Adipocyte (in vitro differentiated cells): ENCODE results near the gene DHX58.

Source experiments
- DNase-seq: peaks from one replicate; pipeline ENCODE4 v3.0.0-alpha.2; 2015; ENCODE audit warnings: low read depth
- H3K27me3 ChIP-seq: replicated peaks from 2 replicates; pipeline ENCODE4 v1.7.0; 2013; ENCODE audit warnings: mild to moderate bottlenecking, low read length, moderate library complexity; ENCODE audit not compliant: control insufficient read depth, insufficient read depth
- H3K36me3 ChIP-seq: 2 replicates; pipeline ENCODE4 v1.7.0; 2013; ENCODE audit warnings: low read length, mild to moderate bottlenecking, moderate library complexity; ENCODE audit not compliant: control insufficient read depth, insufficient read depth, severe bottlenecking
- H3K4me1 ChIP-seq: 2 replicates; pipeline ENCODE4 v1.7.0; 2013; ENCODE audit warnings: mild to moderate bottlenecking, low read length, moderate library complexity; ENCODE audit not compliant: control insufficient read depth, insufficient read depth
- H3K4me3 ChIP-seq: 2 replicates; pipeline ENCODE4 v1.7.0; 2013; ENCODE audit warnings: mild to moderate bottlenecking, low read length, moderate library complexity
- H3K9ac ChIP-seq: 2 replicates; pipeline ENCODE4 v1.7.0; 2013; ENCODE audit warnings: mild to moderate bottlenecking, low read length, moderate library complexity
- H3K9me3 ChIP-seq: 2 replicates; pipeline ENCODE4 v1.7.0; 2013; ENCODE audit warnings: mild to moderate bottlenecking, low read length, moderate library complexity; ENCODE audit not compliant: control insufficient read depth

Gene DHX58

DNA sequence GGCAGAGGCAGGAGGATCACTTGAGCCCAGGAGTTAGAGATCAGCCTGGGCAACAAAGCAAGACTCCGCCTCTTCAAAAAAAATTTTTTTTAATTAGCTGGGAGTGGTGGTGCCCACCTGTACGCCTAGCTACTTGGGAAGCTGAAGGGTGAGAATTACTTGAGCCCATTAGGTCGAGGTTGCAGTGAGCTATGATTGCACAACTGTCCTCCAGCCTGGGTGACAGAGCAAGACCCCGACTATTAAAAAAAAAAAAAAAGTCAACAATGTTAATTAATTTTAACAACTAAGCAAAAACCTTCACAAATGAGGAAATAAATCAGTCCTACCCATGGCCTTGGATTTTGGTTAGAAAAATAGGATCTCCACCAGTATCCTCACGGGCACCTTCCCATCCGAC is 5.4 kb downstream of the DHX58 start:
- H3K36me3 ChIP-seq = no peaks in the 10 kb centered on the region
- H3K4me3 ChIP-seq = no peak overlapping the region
- H3K9me3 ChIP-seq = no peaks in the 10 kb centered on the region
- H3K9ac ChIP-seq = no peak overlapping the region
- H3K4me1 ChIP-seq = peaks cover 8% of the 10 kb centered on the region
- no peak for DNase-seq
- no peaks in the 10 kb centered on the region for H3K27me3 ChIP-seq

DNA sequence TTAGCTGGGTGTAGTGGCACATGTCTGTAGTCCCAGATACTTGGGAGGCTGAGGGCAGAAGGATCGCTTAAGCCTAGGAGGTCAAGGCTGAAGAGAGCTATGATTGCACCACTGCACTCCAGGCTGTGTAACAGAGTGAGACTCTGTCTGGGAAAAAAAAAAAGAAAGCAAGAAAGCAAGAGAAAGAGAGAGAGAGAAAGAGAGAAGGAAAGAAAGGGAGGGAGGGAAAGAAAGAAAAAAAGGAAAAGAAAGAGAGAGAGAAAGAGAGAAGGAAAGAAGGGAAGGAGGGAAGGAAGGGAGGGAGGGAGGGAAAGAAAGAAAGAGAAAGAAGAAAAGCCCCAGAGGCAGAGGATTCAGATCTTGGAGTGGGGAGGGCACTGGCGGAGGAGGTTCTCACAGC is 6.5 kb downstream of the DHX58 start:
- DNase-seq = no peak
- H3K36me3 ChIP-seq = no peaks in the 10 kb centered on the region
- peaks cover 3% of the 10 kb centered on the region for H3K4me1 ChIP-seq
- no peaks in the 10 kb centered on the region for H3K9me3 ChIP-seq
- no peaks in the 10 kb centered on the region for H3K27me3 ChIP-seq
- H3K9ac ChIP-seq = no peak overlapping the region
- no peak overlapping the region for H3K4me3 ChIP-seq

DNA sequence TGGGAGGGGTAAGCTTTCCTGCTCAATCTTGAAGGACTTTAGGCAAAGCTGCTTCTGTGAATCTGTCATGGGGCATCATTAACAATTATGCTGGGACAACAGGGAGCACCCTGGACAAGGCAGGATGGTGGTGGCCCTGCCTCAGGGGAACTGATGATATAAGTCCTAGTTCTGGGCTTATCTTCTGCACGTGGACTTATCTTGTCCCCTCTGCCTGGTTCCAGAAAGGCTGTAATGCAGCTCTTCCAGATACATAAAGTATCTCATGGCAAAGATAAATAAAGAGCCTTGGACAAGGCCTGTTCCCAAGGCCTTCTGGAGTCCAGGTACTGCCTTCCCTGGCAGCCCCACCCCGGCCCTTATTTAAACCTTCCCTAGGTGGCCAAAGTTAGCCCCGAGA is 8.2 kb downstream of the DHX58 start:
- Histone ChIP-seq H3K27me3 (no peaks in the 10 kb centered on the region), H3K9me3 (no peaks in the 10 kb centered on the region), H3K4me3 (no peak overlapping the region), H3K36me3 (no peaks in the 10 kb centered on the region), H3K9ac (no peak overlapping the region), H3K4me1 (peaks cover 3% of the 10 kb centered on the region)
- no peak for DNase-seq

DNA sequence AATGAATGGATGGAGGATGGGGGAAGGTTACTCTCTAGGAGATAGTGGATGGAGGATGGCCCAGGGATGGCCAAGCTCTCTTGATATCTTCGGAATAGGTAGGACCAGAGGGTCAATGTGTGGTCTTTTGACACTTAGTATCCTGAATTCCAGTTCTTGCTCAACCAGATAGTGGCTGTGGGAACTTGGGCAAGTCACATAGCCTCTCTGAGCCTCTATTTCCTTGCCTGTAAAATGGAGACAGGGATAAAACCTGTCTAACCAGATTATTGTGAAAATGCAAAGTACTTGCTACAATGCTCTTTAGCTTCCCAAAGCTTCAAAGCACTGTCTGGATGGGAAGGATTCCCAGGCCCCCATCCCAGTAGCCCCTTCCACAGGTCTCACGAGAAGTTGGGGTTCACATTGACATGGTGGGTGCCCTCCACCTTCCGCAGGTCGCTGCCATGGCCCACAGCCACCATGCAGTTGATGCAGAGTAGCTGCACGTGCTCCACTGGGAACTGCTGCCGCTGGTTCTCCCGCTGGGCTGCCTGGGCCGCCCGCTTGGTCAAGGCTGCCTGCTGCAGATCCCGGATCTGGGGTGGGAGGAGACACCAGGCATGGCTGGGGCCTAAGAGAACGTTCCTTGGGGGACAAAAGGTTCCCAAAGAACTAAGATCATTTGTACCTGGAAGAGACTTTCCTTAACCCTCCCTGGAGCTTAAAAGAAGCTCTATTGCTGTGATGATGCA is 9.1 kb downstream of the DHX58 start:
- Histone ChIP-seq H3K9me3 (no peaks in the 10 kb centered on the region), H3K4me3 (no peak overlapping the region), H3K36me3 (no peaks in the 10 kb centered on the region), H3K4me1 (peaks cover 3% of the 10 kb centered on the region), H3K27me3 (no peaks in the 10 kb centered on the region), H3K9ac (no peak overlapping the region)
- no peak for DNase-seq

DNA sequence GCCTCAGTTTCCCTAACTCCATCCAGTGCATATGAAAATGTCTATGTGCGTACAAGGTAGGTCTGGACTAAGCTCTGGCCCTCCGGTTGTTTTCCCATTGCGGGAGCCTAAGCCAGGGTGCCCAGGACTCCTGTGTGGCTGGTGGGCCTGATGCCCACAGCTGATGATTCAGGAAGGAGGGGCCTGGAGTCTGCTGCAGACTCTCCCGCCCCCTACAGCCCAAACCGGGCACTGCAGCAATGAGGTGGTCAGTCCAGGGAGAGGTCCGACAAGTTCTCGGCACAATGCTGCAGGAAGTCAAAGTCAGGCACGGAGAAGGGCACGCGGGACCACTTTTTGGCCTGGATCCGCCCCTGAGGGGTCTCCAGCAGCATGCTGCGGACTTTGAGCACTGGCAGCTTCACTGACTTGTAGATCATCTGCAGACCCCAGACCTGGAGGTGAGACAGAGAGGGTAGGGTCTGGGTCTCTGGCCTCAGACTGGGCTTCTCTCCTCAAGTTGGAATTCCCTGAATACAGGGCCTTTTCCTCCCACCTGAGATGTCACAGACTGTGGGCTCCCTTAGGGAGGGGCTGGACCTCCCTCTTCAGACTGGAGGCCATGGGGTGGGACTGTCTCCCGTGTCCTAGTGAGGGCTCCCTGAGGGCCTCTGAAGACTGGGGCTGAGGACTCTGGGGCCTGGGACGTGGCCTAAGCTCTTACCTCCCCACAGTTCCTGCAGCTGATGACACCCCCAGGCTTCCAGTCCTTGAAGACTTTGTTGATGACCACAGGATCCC is 10.8 kb downstream of the DHX58 start:
- Histone ChIP-seq H3K27me3 (peaks cover 15% of the 10 kb centered on the region), H3K4me3 (no peak overlapping the region), H3K4me1 (peaks cover 3% of the 10 kb centered on the region), H3K9me3 (no peaks in the 10 kb centered on the region), H3K36me3 (no peaks in the 10 kb centered on the region), H3K9ac (no peak overlapping the region)
- DNase-seq = peak; percentile 81

DNA sequence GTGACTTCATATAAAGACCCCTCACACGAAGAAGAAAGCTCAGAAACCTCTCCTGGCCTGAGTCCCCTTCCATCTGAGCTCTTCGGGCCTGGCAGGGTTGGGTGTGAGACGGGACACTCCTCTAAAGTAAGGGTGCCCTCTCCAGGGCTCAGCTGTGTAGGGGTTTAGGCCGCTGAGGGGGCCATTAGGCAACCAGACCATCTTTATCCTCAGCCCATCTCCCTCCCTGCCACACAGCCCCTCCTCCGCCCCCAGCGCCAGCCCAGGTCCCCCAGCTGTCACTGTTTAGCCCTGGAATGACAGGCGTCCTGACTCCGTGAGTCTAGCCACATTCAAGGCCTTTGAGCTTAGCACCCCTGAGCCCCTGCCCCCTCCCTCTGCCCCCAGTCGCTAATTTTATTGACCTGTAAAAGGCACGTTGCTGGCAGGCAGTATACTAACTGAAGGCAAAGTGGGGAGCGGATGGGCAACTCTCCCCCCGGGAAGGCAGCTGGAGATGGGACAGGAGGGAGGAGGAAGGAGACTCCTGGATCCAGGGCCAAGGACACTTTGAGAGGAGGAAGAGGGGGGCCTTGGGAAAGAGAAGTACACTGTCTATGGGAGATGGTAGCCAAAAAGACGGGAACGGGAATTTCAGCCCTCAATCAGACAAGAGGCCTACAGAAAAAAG is 13.6 kb downstream of the DHX58 start:
- H3K9me3 ChIP-seq = no peaks in the 10 kb centered on the region

DNA sequence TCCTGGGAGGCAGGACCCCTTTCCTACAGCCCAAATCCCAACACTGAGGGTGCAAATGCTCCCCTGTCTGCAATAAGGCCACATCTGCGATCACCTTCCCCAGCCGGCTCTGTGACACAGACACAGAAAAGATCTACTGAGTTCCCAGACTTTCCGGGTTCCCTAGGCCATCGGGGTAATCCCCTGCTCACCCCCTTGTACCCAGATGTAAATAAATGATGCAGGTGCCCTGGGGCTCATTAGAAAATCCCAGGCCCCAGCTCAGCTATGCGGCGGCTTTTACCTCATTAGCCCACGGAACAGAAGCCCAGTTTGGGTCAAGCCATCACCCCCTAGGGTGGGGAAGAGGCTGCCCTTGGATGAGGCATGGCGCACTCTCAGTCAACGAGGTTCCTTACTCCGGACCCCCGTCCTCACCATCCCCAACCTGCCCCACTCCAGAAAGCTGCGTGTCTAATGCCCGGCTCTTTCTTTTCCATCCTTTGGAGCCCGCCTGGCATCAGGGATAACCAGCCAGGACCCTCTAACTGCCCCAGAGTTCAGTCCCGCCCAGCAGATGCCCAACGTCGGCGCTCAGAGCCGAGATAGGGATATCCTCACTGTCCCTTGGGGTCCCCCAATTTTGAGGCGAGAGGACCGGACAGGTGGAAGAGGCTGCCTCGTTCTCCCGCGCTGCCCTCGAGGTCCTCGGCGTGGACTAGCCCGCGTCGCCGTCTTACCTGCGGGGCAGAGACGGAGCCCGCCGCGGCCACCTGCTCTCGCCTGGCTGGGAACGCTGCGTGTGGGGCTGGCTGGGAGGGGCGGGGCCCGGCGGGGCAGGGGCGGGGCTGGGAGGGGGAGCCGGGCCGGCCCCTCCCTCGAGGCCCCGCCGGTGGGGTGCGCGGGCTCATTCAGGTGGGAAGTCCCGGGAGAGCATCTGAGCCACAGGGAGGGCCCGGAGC is 14.6 kb downstream of the DHX58 start, which contains the start of gene ZNF385C:
Gene ZNF385C, minus strand, starts transcription at position 783 of the 941 bp plus-strand sequence. CDS start 35,417 bp downstream, outside the sequence.
- Histone ChIP-seq H3K9ac (no peak within 1 kb of the TSS), H3K27me3 (peaks cover 46% of the 10 kb centered on the region), H3K4me3 (no peak within 1 kb of the TSS), H3K4me1 (peaks cover 3% of the 10 kb centered on the region), H3K36me3 (no peaks in the 10 kb centered on the region), H3K9me3 (no peaks in the 10 kb centered on the region)
- peak; percentile 12 for DNase-seq

More for the DNA sequence above, 13.6 kb downstream of the DHX58 start:
- H3K4me1 ChIP-seq = peaks cover 3% of the 10 kb centered on the region
- no peak overlapping the region for H3K9ac ChIP-seq
- DNase-seq = no peak
- peaks cover 43% of the 10 kb centered on the region for H3K27me3 ChIP-seq
- H3K36me3 ChIP-seq = no peaks in the 10 kb centered on the region
- H3K4me3 ChIP-seq = no peak overlapping the region

DNA sequence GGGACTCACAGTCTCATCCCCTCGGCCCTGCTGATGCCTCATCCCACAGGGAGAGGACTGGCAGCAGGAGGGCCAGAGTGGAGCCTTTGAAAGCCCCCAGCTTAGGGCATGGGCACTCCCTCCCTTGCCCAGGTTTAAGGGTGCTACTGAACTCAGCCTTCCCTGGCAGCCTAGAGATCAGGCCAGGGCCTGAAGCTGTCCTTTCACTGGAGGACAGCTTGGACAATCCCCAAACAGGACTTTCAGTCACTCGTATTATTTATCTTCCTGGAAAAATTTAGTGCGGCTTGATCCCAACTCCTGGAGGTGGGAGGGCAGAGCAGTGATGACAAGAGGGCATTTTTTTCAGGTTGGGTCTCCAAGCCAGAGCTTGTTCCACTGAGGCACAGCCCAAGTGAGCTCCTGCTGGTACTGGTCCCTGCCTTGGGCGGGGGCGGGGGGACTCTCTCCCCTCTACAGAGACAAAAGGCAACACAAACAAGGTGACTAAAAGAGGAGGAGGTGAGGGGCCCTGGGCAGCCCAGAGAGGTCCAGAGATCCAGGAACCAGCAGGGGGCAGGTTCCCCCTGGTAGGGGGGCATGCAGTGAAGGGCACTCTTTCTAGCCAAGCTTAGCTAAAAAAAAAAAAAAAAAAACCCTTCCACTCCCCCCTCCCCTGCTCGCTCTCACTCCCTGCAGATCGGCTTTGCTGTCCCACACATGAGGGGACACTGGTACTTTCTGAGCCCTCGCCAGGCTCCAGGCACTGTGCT is 16.0 kb downstream of the DHX58 start:
- Histone ChIP-seq H3K4me1 (no peaks in the 10 kb centered on the region), H3K4me3 (no peak overlapping the region), H3K27me3 (peaks cover 51% of the 10 kb centered on the region), H3K9ac (no peak overlapping the region), H3K36me3 (no peaks in the 10 kb centered on the region), H3K9me3 (no peaks in the 10 kb centered on the region)
- DNase-seq = no peak

DNA sequence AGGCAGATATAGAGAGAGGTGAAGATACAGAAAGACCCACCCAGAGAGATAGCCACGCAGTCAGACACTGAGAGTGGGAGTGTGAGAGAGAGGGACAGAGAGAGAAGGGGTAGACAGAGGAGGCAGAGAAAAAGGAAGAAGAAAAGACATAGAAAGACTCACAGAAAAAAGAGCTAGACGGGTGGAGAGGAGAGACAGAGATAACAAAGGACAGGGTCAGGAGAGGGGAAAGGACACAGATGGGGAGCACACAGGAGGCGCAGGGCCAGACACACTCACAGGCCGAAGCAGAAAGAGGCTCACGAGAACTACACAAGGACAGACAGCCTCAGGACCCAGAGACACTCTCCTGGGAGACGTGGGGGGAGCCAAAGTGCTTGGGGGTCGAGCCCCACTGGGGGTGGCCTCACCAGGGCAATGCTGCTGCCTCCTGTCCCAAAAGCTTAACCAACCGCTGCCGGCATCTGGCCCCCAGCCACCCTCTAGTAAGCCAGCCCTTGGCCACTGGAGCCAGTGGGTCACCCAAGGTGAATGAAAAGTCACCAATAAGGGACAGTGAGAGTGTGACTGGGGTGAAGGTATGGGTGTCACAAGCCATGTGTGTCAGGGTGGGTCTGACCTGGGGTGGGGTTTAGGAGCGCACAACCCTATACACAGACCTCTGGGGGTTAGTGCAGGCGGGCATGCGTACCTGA is 18.0 kb downstream of the DHX58 start:
- H3K27me3 ChIP-seq = peaks cover 65% of the 10 kb centered on the region
- DNase-seq = no peak
- H3K9me3 ChIP-seq = no peaks in the 10 kb centered on the region
- H3K36me3 ChIP-seq = no peaks in the 10 kb centered on the region
- no peak overlapping the region for H3K4me3 ChIP-seq
- H3K4me1 ChIP-seq = no peaks in the 10 kb centered on the region
- no peak overlapping the region for H3K9ac ChIP-seq

DNA sequence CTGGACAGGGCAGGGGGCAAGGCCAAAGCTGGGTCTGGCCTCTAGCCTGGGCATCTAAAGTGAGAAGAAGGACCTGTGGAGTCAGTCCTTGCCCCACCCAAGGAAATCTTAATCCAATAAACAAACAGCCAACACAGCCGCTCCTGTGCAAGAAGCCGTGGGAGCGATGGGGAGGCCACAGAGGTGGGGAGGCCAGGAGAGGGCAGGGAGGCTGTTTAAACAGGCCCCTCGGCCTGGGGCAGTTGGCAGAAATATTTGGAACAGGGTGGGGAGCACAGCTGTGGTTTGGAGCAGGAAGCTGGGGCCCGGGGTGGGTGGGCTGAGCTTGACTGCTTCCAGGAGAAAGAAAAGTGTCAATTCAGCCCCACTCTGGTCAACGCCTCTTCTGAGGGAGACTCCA is 19.6 kb downstream of the DHX58 start:
- H3K9me3 ChIP-seq = no peaks in the 10 kb centered on the region
- no peak overlapping the region for H3K4me3 ChIP-seq
- H3K27me3 ChIP-seq = peaks cover 76% of the 10 kb centered on the region
- H3K4me1 ChIP-seq = no peaks in the 10 kb centered on the region
- no peak overlapping the region for H3K9ac ChIP-seq
- no peaks in the 10 kb centered on the region for H3K36me3 ChIP-seq
- no peak for DNase-seq
